ENCODE data around the gene SRCAP.

GRCh38 chr16:30736995-30737793 lies 38.2 kb downstream of the SRCAP start:
- TF ChIP-seq CTCF (conservative IDR thresholded peaks at IDR 0.05; ENCODE audit: low read length), result no peak
- no peak for TF ChIP-seq EZH2phosphoT487 (IDR thresholded peaks at IDR 0.05; ENCODE audit: borderline replicate concordance)

All from Loucy (cell line).